ENCODE data around the gene NBPF1.
"Not testable (repeated sequence)": the region's sequence is repeated elsewhere in the genome, so short reads cannot be mapped to it uniquely, and the experiment has no call there.

NBPF1 gene

GRCh38 chr1:16540421-16540893 is 72.9 kb downstream of the NBPF1 start:
- not testable (repeated sequence) for DNase-seq

GRCh38 chr1:16537528-16537927 is 75.8 kb downstream of the NBPF1 start:
- not testable (repeated sequence) for DNase-seq

GRCh38 chr1:16536796-16537195 is 76.6 kb downstream of the NBPF1 start:
- not testable (repeated sequence) for DNase-seq

GRCh38 chr1:16535898-16536297 is 77.5 kb downstream of the NBPF1 start:
- not testable (repeated sequence) for DNase-seq

- not testable (repeated sequence) for DNase-seq
Measured at GRCh38 chr1:16535487-16535886, 77.9 kb downstream of the NBPF1 start.

- DNase-seq: peak in 1 of 2 experiments; percentile 17
Measured at GRCh38 chr1:16534829-16535456, 78.4 kb downstream of the NBPF1 start.

- not testable (repeated sequence) for DNase-seq
Measured at GRCh38 chr1:16534239-16534828, 79.0 kb downstream of the NBPF1 start.

GRCh38 chr1:16532235-16532991 is 81.0 kb downstream of the NBPF1 start:
- DNase-seq: not testable (repeated sequence)

GRCh38 chr1:16528338-16528737 is 85.0 kb downstream of the NBPF1 start:
- not testable (repeated sequence) for DNase-seq

- not testable (repeated sequence) for DNase-seq
Measured at GRCh38 chr1:16525769-16526168, 87.6 kb downstream of the NBPF1 start.

GRCh38 chr1:16521679-16522078 is 91.7 kb downstream of the NBPF1 start:
- DNase-seq: not testable (repeated sequence)

GRCh38 chr1:16521288-16521583 is 92.1 kb downstream of the NBPF1 start:
- no peak for DNase-seq

GRCh38 chr1:16520435-16521287 is 92.7 kb downstream of the NBPF1 start:
- not testable (repeated sequence) for DNase-seq

- DNase-seq: peak; percentile 47 to 65
Measured at GRCh38 chr1:16519255-16519951, 94.0 kb downstream of the NBPF1 start.

- peak in 1 of 2 experiments; percentile 47 for DNase-seq
Measured at GRCh38 chr1:16518913-16519254, 94.5 kb downstream of the NBPF1 start.

GRCh38 chr1:16516694-16517410 is 96.5 kb downstream of the NBPF1 start:
- not testable (repeated sequence) for DNase-seq

GRCh38 chr1:16514107-16515055 is 99.0 kb downstream of the NBPF1 start, which contains the start of gene RNU1-1:
Gene RNU1-1, minus strand, starts transcription at chr1:16514285.
- peak; percentile 1 to 64 for DNase-seq

GRCh38 chr1:16513412-16514106 is 99.8 kb downstream of the NBPF1 start:
- DNase-seq: peak; percentile 42 to 69

- not testable (repeated sequence) for DNase-seq
Measured at GRCh38 chr1:16512624-16513411, 100.5 kb downstream of the NBPF1 start.

Data from NCI-H524 (cell line).